HTERT RPE-1 (cell line): ENCODE measurements around the gene SMYD4.

Experiments
- in situ Hi-C: fragments of 300-500 bp; cut with MboI; formaldehyde crosslinking; loops from 4 replicates; pipeline ENCODE4 v1.14.3; 2020; ENCODE audit warnings: low sequenced_read_pairs

SMYD4 gene

DNA sequence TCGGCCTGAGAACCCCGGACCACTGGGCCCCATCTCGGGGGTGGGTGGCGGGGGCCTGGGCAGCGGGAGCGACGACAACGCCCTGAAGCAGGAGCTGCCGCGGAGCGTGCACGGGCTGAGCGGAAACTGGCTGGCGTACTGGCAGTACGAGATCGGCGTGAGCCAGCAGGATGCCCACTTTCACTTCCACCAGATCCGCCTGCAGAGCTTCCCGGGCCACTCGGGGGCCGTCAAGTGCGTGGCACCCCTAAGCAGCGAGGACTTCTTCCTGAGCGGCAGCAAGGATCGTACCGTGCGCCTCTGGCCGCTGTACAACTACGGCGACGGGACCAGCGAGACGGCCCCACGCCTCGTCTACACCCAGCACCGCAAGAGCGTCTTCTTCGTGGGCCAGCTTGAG is 95.9 kb downstream of the SMYD4 start:
- in situ Hi-C loops: no loop called here

DNA sequence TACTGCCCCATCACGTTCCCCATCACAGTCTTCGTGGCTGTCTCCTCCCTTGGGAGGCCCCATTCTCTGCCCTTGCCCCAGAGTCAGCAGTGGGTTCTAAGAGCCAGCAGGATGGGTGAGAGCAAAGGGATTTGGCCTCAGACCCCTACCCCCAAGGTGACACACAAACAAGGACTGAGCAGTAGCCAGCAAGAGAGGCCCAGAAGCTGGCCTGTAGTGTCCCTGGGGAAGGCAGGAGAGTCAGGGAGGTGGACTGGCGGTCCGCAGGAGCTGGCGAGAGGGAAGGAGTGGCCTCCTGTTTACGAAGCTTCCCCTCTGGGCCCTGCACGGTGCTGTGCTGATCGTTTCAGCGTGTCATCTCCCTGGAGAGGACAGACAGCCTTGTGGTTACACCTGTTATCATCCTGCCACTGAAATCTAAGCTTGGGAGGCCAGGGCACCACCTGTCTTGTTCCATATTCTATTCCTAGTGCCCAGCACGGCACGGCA is 96.8 kb downstream of the SMYD4 start:
- in situ Hi-C loops: no loop called here

DNA sequence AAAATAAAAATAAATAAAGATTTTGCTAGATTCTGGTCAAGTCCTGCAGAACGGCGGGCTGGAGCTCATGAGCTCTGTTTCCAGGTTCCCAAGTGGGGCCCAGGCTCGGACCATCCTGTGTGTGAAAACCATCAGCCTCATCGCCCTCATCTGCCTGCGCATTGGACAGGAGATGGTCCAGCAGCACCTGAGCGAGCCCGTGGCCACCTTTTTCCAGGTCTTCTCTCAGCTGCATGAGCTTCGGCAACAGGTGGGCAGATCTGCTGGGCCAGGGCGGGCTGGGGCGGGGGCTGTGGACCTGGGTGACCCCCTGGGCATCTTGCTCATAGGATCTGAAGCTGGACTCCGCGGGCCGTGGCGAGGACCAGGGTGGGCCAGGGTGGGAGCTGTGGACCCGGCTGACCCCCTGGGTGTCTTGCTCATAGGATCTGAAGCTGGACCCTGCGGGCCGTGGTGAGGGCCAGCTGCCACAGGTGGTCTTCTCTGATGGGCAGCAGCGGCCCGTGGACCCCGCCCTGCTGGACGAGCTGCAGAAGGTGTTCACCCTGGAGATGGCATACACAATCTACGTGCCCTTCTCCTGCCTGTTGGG is 97.4 kb downstream of the SMYD4 start:
- in situ Hi-C loops: no loop called here

DNA sequence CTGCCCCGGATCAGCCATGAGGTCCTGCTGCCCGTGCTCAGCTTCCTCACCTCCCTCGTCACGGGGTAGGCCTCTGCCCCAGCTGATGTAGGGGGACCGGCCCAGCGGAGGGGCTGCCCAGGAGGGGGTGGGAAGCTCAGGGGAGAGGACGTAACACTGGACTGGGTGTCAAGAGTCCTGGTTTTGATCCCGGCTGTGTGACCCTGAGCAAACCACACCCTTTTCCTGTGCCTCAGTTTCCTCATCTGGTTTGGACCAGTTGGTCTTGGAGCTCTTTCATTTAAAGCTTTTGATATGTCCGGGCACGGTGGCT is 98.6 kb downstream of the SMYD4 start:
- in situ Hi-C loops: no loop called here

DNA sequence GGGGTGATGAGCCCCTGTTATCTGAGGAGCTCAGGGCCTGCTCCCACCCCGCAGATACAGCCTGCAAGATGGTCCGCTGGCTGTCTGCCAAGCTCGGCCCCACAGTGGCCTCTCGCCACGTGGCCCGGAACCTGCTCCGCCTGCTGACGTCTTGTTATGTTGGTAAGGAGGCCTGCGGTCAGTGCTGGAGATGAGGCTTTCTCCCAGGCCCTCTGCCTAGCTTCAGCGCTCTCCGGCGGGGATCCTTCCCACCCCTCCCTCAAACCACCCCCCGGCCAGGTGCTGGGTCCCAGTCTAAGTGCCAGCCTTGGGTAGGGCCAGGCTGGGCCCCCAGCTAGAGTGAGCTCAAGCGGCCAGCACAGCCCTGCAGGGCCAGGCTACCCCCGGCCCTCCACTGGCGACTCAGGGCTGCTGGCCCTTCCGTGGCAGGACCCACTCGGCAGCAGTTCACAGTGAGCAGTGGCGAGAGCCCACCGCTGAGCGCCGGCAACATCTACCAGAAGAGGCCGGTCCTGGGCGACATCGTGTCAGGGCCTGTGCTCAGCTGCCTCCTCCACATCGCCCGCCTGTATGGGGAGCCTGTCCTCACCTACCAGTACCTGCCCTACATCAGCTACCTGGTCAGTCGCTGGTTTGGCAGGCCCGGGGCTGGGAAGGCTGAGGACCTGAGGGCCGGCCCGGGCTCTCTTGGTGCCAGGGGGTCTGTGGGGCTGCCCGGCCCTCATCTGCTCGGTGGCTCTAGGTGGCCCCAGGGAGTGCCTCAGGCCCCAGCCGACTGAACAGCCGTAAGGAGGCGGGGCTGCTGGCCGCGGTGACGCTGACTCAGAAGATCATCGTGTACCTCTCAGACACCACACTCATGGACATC is 99.1 kb downstream of the SMYD4 start:
- in situ Hi-C loops: no loop called here

DNA sequence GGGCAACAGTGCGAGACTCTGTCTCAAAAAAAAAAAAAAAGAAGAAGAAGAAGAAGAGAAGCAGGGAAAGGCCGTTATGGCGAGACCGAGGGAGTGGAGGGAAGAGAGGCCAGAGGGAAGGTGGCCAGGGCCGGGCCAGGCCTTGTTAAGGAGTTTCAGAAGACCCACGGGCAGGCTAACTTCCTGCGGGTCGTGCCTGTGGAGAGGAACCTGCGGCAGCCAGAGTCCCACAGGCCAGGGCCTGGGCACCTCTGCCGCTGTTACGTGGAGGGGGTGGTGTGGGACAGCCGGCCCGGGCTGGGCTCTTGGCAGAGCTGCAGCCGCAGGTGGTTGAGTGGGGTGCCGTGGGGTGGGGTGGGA is 99.8 kb downstream of the SMYD4 start:
- in situ Hi-C loops: no loop called here
